ENCODE data around the gene TSHZ2. TPM values are rescaled to one million over a fixed set of nuclear protein-coding genes. Genes with fewer than 3 reads are reported as not detected.

TSHZ2 gene
- total RNA-seq, 1 donor from 2014 or later, result 51.9 TPM

DNA sequence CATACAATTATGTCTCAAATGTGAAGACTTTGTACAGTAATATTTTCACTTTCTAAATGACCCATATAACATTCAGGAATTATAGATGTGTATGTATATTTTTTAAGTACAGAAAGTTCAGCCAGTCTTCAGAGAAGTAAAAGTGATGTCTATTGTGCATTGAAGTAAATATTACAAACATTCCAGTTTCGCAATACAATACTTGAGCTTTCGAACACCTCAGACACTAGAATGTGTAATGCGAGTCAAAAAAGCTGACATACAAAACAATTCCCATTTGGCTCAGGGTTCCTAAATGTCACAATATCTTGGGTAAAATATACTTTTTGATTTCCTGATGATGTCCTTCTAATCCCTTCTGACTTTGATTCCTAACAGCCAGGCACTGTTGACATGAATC, 520.1 kb downstream of the TSHZ2 start:
- intact Hi-C loops (cut with DNase I), result no loop called here

DNA sequence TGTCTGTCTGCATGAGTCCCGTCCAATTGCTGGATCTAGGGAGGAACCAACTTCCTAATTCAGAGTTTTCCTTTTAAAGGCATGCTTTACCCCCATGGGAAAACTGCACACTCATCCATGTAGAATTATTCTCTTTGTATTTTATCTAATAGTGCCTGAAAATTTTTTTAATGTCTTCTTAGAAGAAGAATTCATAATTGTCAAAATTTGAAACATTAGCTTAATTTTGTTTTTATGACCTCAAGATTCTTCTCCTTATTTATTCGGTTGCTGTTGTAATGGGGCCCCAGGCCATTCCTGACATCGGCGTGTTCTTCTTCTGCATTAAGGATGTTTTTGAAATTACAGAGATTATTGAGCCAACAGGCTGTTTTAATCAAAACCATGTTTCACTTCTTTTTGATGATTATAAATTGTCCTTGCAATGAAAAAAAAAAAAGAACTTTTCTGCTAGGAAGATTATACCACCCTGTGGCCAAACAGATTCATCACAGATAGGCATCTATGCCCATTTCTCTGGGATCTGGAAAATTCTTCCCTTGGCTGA, 521.2 kb downstream of the TSHZ2 start:
- no peak overlapping the region for H3K27ac ChIP-seq
- no peak for DNase-seq (ENCODE audit: low spot score in 2 of 2)
- no peaks in the 10 kb centered on the region for H3K27me3 ChIP-seq
- no peak overlapping the region for H3K4me3 ChIP-seq
- no peaks in the 10 kb centered on the region for H3K36me3 ChIP-seq
- intact Hi-C loops (cut with DNase I), result no loop called here
- H3K4me1 ChIP-seq, result no peaks in the 10 kb centered on the region
- no peaks in the 10 kb centered on the region for H3K9me3 ChIP-seq
- TF ChIP-seq, protein P1, sequence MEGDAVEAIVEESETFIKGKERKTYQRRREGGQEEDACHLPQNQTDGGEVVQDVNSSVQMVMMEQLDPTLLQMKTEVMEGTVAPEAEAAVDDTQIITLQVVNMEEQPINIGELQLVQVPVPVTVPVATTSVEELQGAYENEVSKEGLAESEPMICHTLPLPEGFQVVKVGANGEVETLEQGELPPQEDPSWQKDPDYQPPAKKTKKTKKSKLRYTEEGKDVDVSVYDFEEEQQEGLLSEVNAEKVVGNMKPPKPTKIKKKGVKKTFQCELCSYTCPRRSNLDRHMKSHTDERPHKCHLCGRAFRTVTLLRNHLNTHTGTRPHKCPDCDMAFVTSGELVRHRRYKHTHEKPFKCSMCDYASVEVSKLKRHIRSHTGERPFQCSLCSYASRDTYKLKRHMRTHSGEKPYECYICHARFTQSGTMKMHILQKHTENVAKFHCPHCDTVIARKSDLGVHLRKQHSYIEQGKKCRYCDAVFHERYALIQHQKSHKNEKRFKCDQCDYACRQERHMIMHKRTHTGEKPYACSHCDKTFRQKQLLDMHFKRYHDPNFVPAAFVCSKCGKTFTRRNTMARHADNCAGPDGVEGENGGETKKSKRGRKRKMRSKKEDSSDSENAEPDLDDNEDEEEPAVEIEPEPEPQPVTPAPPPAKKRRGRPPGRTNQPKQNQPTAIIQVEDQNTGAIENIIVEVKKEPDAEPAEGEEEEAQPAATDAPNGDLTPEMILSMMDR (IDR thresholded peaks at IDR 0.05), result peak in 1 of 3 experiments; percentile 5

More for the DNA sequence above, 520.1 kb downstream of the TSHZ2 start:
- no peaks in the 10 kb centered on the region for H3K4me1 ChIP-seq
- H3K27ac ChIP-seq, result no peak overlapping the region
- no peaks in the 10 kb centered on the region for H3K36me3 ChIP-seq
- TF ChIP-seq, protein P1 (IDR thresholded peaks at IDR 0.05), result no peak
- no peaks in the 10 kb centered on the region for H3K9me3 ChIP-seq
- no peak for DNase-seq (ENCODE audit: low spot score in 2 of 2)
- no peaks in the 10 kb centered on the region for H3K27me3 ChIP-seq
- H3K4me3 ChIP-seq, result no peak overlapping the region

GRCh38 chr20:53494753-53495152, 522.6 kb downstream of the TSHZ2 start:
- H3K4me1 ChIP-seq, result no peaks in the 10 kb centered on the region
- no peaks in the 10 kb centered on the region for H3K36me3 ChIP-seq
- no peak overlapping the region for H3K27ac ChIP-seq
- TF ChIP-seq, protein P1 (IDR thresholded peaks at IDR 0.05), result no peak
- H3K27me3 ChIP-seq, result no peaks in the 10 kb centered on the region
- no peaks in the 10 kb centered on the region for H3K9me3 ChIP-seq
- no peak overlapping the region for H3K4me3 ChIP-seq
- DNase-seq (ENCODE audit: low spot score in 2 of 2), result no peak
- intact Hi-C loops (cut with DNase I), result no loop called here

- H3K4me3 ChIP-seq, result no peak overlapping the region
- no peaks in the 10 kb centered on the region for H3K9me3 ChIP-seq
- TF ChIP-seq, protein P1 (IDR thresholded peaks at IDR 0.05), result no peak
- no peaks in the 10 kb centered on the region for H3K36me3 ChIP-seq
- H3K27ac ChIP-seq, result no peak overlapping the region
- H3K27me3 ChIP-seq, result no peaks in the 10 kb centered on the region
- no peak for DNase-seq (ENCODE audit: low spot score in 2 of 2)
- no peaks in the 10 kb centered on the region for H3K4me1 ChIP-seq
- intact Hi-C loops (cut with DNase I), result no loop called here
Measured at GRCh38 chr20:53495398-53496092, 523.4 kb downstream of the TSHZ2 start.

- TF ChIP-seq, protein P1 (IDR thresholded peaks at IDR 0.05), result no peak
- Histone ChIP-seq H3K4me3 (no peak overlapping the region), H3K27ac (no peak overlapping the region), H3K27me3 (no peaks in the 10 kb centered on the region), H3K36me3 (no peaks in the 10 kb centered on the region), H3K4me1 (no peaks in the 10 kb centered on the region), H3K9me3 (no peaks in the 10 kb centered on the region)
- DNase-seq (ENCODE audit: low spot score in 2 of 2), result no peak
- intact Hi-C loops (cut with DNase I), result no loop called here
Measured at GRCh38 chr20:53497246-53497645, 525.1 kb downstream of the TSHZ2 start.

Measured in ascending aorta (tissue), 2 donors.